MM.1S (cell line): Measurements from ENCODE around the gene TMCO4.

Experiments
- DNase-seq: peaks from one replicate; pipeline ENCODE4 v3.0.0-alpha.2; 2015
- H2AFZ ChIP-seq: fragments of 300-600 bp; sonication (generic); 2 replicates; pipeline ENCODE4 v1.6.0; 2016; ENCODE audit warnings: antibody characterized with exemption, low read length
- H3F3A ChIP-seq: fragments of 300-600 bp; sonication (generic); 2 replicates; pipeline ENCODE4 v1.6.1; 2016; ENCODE audit warnings: mild to moderate bottlenecking, antibody characterized with exemption, low read length, moderate library complexity, mixed read lengths; ENCODE audit not compliant: insufficient read depth
- H3K27ac ChIP-seq: fragments of 300-600 bp; sonication (generic); 2 replicates; pipeline ENCODE4 v1.5.1; 2016; ENCODE audit warnings: mild to moderate bottlenecking, low read length
- H3K27me3 ChIP-seq: fragments of 300-600 bp; sonication (generic); replicated peaks from 2 replicates; pipeline ENCODE4 v1.6.0; 2016; ENCODE audit warnings: low read length; ENCODE audit not compliant: insufficient read depth
- H3K36me3 ChIP-seq: fragments of 300-600 bp; sonication (generic); replicated peaks from 2 replicates; pipeline ENCODE4 v1.6.1; 2016; ENCODE audit warnings: mild to moderate bottlenecking, low read length, mixed read lengths; ENCODE audit not compliant: insufficient read depth
- H3K4me1 ChIP-seq: fragments of 300-600 bp; sonication (generic); 2 replicates; pipeline ENCODE4 v1.6.1; 2016; ENCODE audit warnings: low read length, mixed read lengths
- H3K4me2 ChIP-seq: fragments of 300-600 bp; sonication (generic); 2 replicates; pipeline ENCODE4 v1.6.0; 2016; ENCODE audit warnings: low read depth, low read length
- H3K4me3 ChIP-seq: fragments of 300-600 bp; sonication (generic); 2 replicates; pipeline ENCODE4 v1.5.1; 2016; ENCODE audit warnings: low read length, mixed read lengths
- H3K79me2 ChIP-seq: fragments of 300-600 bp; sonication (generic); 2 replicates; pipeline ENCODE4 v1.6.1; 2016; ENCODE audit warnings: mixed run types, low read length, mixed read lengths
- H3K9ac ChIP-seq: fragments of 300-600 bp; sonication (generic); 2 replicates; pipeline ENCODE4 v1.6.1; 2016; ENCODE audit warnings: low read length, mixed read lengths
- H3K9me2 ChIP-seq: fragments of 300-600 bp; sonication (generic); replicated peaks from 2 replicates; pipeline ENCODE4 v1.6.1; 2016; ENCODE audit warnings: mild to moderate bottlenecking, low read length, mixed read lengths; ENCODE audit not compliant: insufficient read depth
- H3K9me3 ChIP-seq: fragments of 300-600 bp; sonication (generic); replicated peaks from 2 replicates; pipeline ENCODE4 v1.6.1; 2016; ENCODE audit warnings: mild to moderate bottlenecking, low read length, mixed read lengths; ENCODE audit not compliant: insufficient read depth
- H4K20me1 ChIP-seq: fragments of 300-600 bp; sonication (generic); 2 replicates; pipeline ENCODE4 v1.6.1; 2016; ENCODE audit warnings: mild to moderate bottlenecking, low read length, moderate library complexity, mixed read lengths; ENCODE audit not compliant: insufficient read depth
- CTCF ChIP-seq: fragments of 300-600 bp; sonication (generic); IDR thresholded peaks from 2 replicates; pipeline ENCODE4 v1.5.1; 2016; ENCODE audit warnings: antibody characterized with exemption, low read length, mixed read lengths
- EZH2 ChIP-seq: fragments of 300-600 bp; sonication (generic); optimal IDR thresholded peaks from 2 replicates; pipeline ENCODE3; 2017; ENCODE audit warnings: low read depth, mild to moderate bottlenecking, antibody characterized with exemption, low read length, mixed read lengths
- EZH2phosphoT487 ChIP-seq: fragments of 300-600 bp; sonication (generic); IDR thresholded peaks from 2 replicates; pipeline ENCODE4 v1.6.1; 2018; ENCODE audit warnings: antibody characterized with exemption, low read length

TMCO4 gene

GRCh38 chr1:19825298-19825697 lies 25.6 kb upstream of the TMCO4 start:
- Histone ChIP-seq H3K9ac (no peak overlapping the region), H3K4me2 (no peak overlapping the region), H3K36me3 (no peaks in the 10 kb centered on the region), H3K9me3 (no peaks in the 10 kb centered on the region), H3F3A (no peaks in the 10 kb centered on the region), H3K27me3 (no peaks in the 10 kb centered on the region), H3K4me3 (no peak overlapping the region), H4K20me1 (no peaks in the 10 kb centered on the region), H3K9me2 (no peaks in the 10 kb centered on the region), H3K79me2 (no peaks in the 10 kb centered on the region), H3K4me1 (no peaks in the 10 kb centered on the region), H3K27ac (no peak overlapping the region), H2AFZ (no peak overlapping the region)
- no peak for DNase-seq
- TF ChIP-seq EZH2phosphoT487 (no peak), CTCF (no peak), EZH2 (no peak)

- Histone ChIP-seq H3K9me3 (no peaks in the 10 kb centered on the region), H3K4me3 (no peak overlapping the region), H3K9me2 (no peaks in the 10 kb centered on the region), H3F3A (no peaks in the 10 kb centered on the region), H3K36me3 (no peaks in the 10 kb centered on the region), H3K79me2 (no peaks in the 10 kb centered on the region), H3K27ac (no peak overlapping the region), H2AFZ (no peak overlapping the region), H3K27me3 (no peaks in the 10 kb centered on the region), H3K4me1 (no peaks in the 10 kb centered on the region), H4K20me1 (no peaks in the 10 kb centered on the region), H3K9ac (no peak overlapping the region), H3K4me2 (no peak overlapping the region)
- TF ChIP-seq EZH2phosphoT487 = no peak
- TF ChIP-seq EZH2 = no peak
- no peak for TF ChIP-seq CTCF
- DNase-seq = no peak
Measured at GRCh38 chr1:19824541-19824940, 24.8 kb upstream of the TMCO4 start.

GRCh38 chr1:19824036-19824435 lies 24.3 kb upstream of the TMCO4 start:
- no peak overlapping the region for H3K9ac ChIP-seq
- TF ChIP-seq EZH2 (no peak), EZH2phosphoT487 (no peak), CTCF (no peak)
- no peaks in the 10 kb centered on the region for H3K9me2 ChIP-seq
- no peaks in the 10 kb centered on the region for H3F3A ChIP-seq
- no peaks in the 10 kb centered on the region for H3K36me3 ChIP-seq
- no peak overlapping the region for H3K4me3 ChIP-seq
- no peaks in the 10 kb centered on the region for H3K27me3 ChIP-seq
- no peaks in the 10 kb centered on the region for H3K4me1 ChIP-seq
- no peak overlapping the region for H2AFZ ChIP-seq
- no peak overlapping the region for H3K27ac ChIP-seq
- no peak overlapping the region for H3K4me2 ChIP-seq
- H3K9me3 ChIP-seq = no peaks in the 10 kb centered on the region
- no peaks in the 10 kb centered on the region for H4K20me1 ChIP-seq
- no peak for DNase-seq
- H3K79me2 ChIP-seq = no peaks in the 10 kb centered on the region
